Glomerular visceral epithelial cell (primary cell): ENCODE measurements around the gene ERLEC1.
"Not testable (repeated sequence)": the region's sequence is repeated elsewhere in the genome, so short reads cannot be mapped to it uniquely, and the experiment has no call there.

Source experiments
- DNase-seq: peaks from one replicate; pipeline ENCODE4 v3.0.0-alpha.2; 2016; ENCODE audit errors: extremely low spot score

ERLEC1 gene

GRCh38 chr2:53786705-53787613 lies at the start of gene ERLEC1, which contains the start of gene ASB3:
Gene ERLEC1, plus strand, starts transcription at chr2:53787044. Its CDS starts 167 bp downstream, at chr2:53787211.
Gene ASB3, minus strand, starts transcription at chr2:53786953. Its CDS starts 21,381 bp downstream, at chr2:53765572.
- peak; percentile 83 for DNase-seq

GRCh38 chr2:53737091-53737490 lies 49.8 kb upstream of the ERLEC1 start:
- no peak for DNase-seq

- no peak for DNase-seq
These were observed 47.8 kb upstream of the ERLEC1 start for GRCh38 chr2:53739032-53739431.

- DNase-seq, result peak; percentile 4
These were observed 46.7 kb upstream of the ERLEC1 start for GRCh38 chr2:53740170-53740569.

GRCh38 chr2:53744395-53745065 lies 42.3 kb upstream of the ERLEC1 start:
- no peak for DNase-seq

- DNase-seq, result no peak
These were observed 36.6 kb upstream of the ERLEC1 start for GRCh38 chr2:53750041-53750768.

GRCh38 chr2:53751728-53752127 lies 35.1 kb upstream of the ERLEC1 start:
- no peak for DNase-seq

- DNase-seq, result no peak
These were observed 34.5 kb upstream of the ERLEC1 start for GRCh38 chr2:53752385-53752784.

GRCh38 chr2:53753041-53753440 lies 33.8 kb upstream of the ERLEC1 start:
- DNase-seq, result no peak

- DNase-seq, result no peak
These were observed 31.7 kb upstream of the ERLEC1 start for GRCh38 chr2:53755121-53755520.

GRCh38 chr2:53756644-53757043 lies 30.2 kb upstream of the ERLEC1 start:
- no peak for DNase-seq

GRCh38 chr2:53757206-53757605 lies 29.6 kb upstream of the ERLEC1 start:
- DNase-seq, result not testable (repeated sequence)

- no peak for DNase-seq
These were observed 21.1 kb upstream of the ERLEC1 start for GRCh38 chr2:53765767-53766166.

GRCh38 chr2:53767405-53768241 lies 19.2 kb upstream of the ERLEC1 start, which contains the start of gene CHAC2:
Gene CHAC2, plus strand, starts transcription at chr2:53767804. Its CDS starts 83 bp downstream, at chr2:53767887.
- peak; percentile 73 for DNase-seq

- no peak for DNase-seq
These were observed 18.7 kb upstream of the ERLEC1 start for GRCh38 chr2:53768242-53768542.

- no peak for DNase-seq
These were observed 17.4 kb upstream of the ERLEC1 start for GRCh38 chr2:53769318-53769945.

GRCh38 chr2:53770264-53770663 lies 16.6 kb upstream of the ERLEC1 start:
- DNase-seq, result peak; percentile 11

- no peak for DNase-seq
These were observed 9.7 kb upstream of the ERLEC1 start for GRCh38 chr2:53777134-53777533.

- DNase-seq, result no peak
These were observed 8.2 kb upstream of the ERLEC1 start for GRCh38 chr2:53778536-53779162.

GRCh38 chr2:53780056-53780455 lies 6.8 kb upstream of the ERLEC1 start:
- DNase-seq, result no peak
